HEK293 (cell line): ENCODE results near the gene ALG1.
A peak's percentile ranks its signal among the peaks of the same experiment; 100 is the strongest.

Experiments
- EGR2 ChIP-seq: fragments of 450-650 bp; formaldehyde crosslinking; IDR thresholded peaks from 2 replicates; pipeline ENCODE4 v1.5.1; 2016; ENCODE audit warnings: low read depth, missing biosample characterization, missing genetic modification characterization
- GFI1B ChIP-seq: fragments of 450-650 bp; formaldehyde crosslinking; IDR thresholded peaks from 2 replicates; pipeline ENCODE4 v1.5.1; 2016; ENCODE audit warnings: missing biosample characterization, missing genetic modification characterization
- GLI2 ChIP-seq: fragments of 450-650 bp; formaldehyde crosslinking; IDR thresholded peaks from 2 replicates; pipeline ENCODE4; 2017; ENCODE audit warnings: missing biosample characterization, missing genetic modification characterization, low read depth, borderline replicate concordance
- HOXA7 ChIP-seq: sonication (generic); formaldehyde crosslinking; IDR thresholded peaks from 2 replicates; pipeline ENCODE4 v1.8.1; 2022; ENCODE audit warnings: missing genetic modification reagents, borderline replicate concordance
- KLF10 ChIP-seq: fragments of 450-650 bp; IDR thresholded peaks from 2 replicates; pipeline ENCODE4 v1.5.1; 2018; ENCODE audit warnings: missing biosample characterization, mild to moderate bottlenecking, missing genetic modification characterization
- KLF17 ChIP-seq: fragments of 450-650 bp; formaldehyde crosslinking; IDR thresholded peaks from 2 replicates; pipeline ENCODE4 v1.5.1; 2016; ENCODE audit warnings: missing biosample characterization, missing genetic modification characterization
- OSR2 ChIP-seq: fragments of 450-650 bp; formaldehyde crosslinking; IDR thresholded peaks from 2 replicates; pipeline ENCODE4 v1.5.1; 2016; ENCODE audit warnings: missing biosample characterization, missing genetic modification characterization
- PRDM1 ChIP-seq: fragments of 450-650 bp; formaldehyde crosslinking; IDR thresholded peaks from 2 replicates; pipeline ENCODE4; 2016; ENCODE audit warnings: missing biosample characterization, missing genetic modification characterization
- YY2 ChIP-seq: fragments of 450-650 bp; formaldehyde crosslinking; IDR thresholded peaks from 2 replicates; pipeline ENCODE4 v1.5.1; 2016; ENCODE audit warnings: missing biosample characterization, missing genetic modification characterization
- ZBTB1 ChIP-seq: fragments of 450-650 bp; formaldehyde crosslinking; IDR thresholded peaks from 2 replicates; pipeline ENCODE4 v1.5.1; 2016; ENCODE audit warnings: missing biosample characterization, missing genetic modification characterization
- ZBTB11 ChIP-seq: fragments of 450-650 bp; formaldehyde crosslinking; conservative IDR thresholded peaks from 2 replicates; pipeline ENCODE4 v1.5.1; 2016; ENCODE audit warnings: low read depth, missing biosample characterization, missing genetic modification characterization
- ZBTB17 ChIP-seq: fragments of 450-650 bp; formaldehyde crosslinking; IDR thresholded peaks from 2 replicates; pipeline ENCODE4 v1.5.1; 2016; ENCODE audit warnings: missing biosample characterization, missing genetic modification characterization
- ZEB2 ChIP-seq: fragments of 450-650 bp; formaldehyde crosslinking; IDR thresholded peaks from 2 replicates; pipeline ENCODE4 v1.5.1; 2016; ENCODE audit warnings: missing biosample characterization, missing genetic modification characterization
- ZNF121 ChIP-seq: fragments of 450-650 bp; formaldehyde crosslinking; IDR thresholded peaks from 2 replicates; pipeline ENCODE4 v1.5.1; 2016; ENCODE audit warnings: missing biosample characterization, missing genetic modification characterization
- ZNF157 ChIP-seq: fragments of 450-650 bp; formaldehyde crosslinking; IDR thresholded peaks from 2 replicates; pipeline ENCODE4 v1.5.1; 2016; ENCODE audit warnings: missing biosample characterization, missing genetic modification characterization
- ZNF169 ChIP-seq: fragments of 450-650 bp; formaldehyde crosslinking; IDR thresholded peaks from 2 replicates; pipeline ENCODE4 v1.5.1; 2016; ENCODE audit warnings: missing biosample characterization, missing genetic modification characterization
- ZNF202 ChIP-seq: fragments of 450-650 bp; formaldehyde crosslinking; IDR thresholded peaks from 2 replicates; pipeline ENCODE4 v1.5.1; 2016; ENCODE audit warnings: missing biosample characterization, missing genetic modification characterization, borderline replicate concordance
- ZNF26 ChIP-seq: fragments of 450-650 bp; formaldehyde crosslinking; IDR thresholded peaks from 2 replicates; pipeline ENCODE4 v1.5.1; 2016; ENCODE audit warnings: missing biosample characterization, missing genetic modification characterization
- ZNF266 ChIP-seq: fragments of 450-650 bp; formaldehyde crosslinking; IDR thresholded peaks from 2 replicates; pipeline ENCODE4 v1.5.1; 2016; ENCODE audit warnings: missing biosample characterization, missing genetic modification characterization, low read depth
- ZNF280C ChIP-seq: fragments of 450-650 bp; formaldehyde crosslinking; IDR thresholded peaks from 2 replicates; pipeline ENCODE4 v1.5.1; 2016; ENCODE audit warnings: missing biosample characterization, missing genetic modification characterization
- ZNF37A ChIP-seq: fragments of 450-650 bp; IDR thresholded peaks from 2 replicates; pipeline ENCODE4 v1.5.1; 2018; ENCODE audit warnings: missing biosample characterization, missing genetic modification characterization
- ZNF433 ChIP-seq: fragments of 450-650 bp; formaldehyde crosslinking; IDR thresholded peaks from 2 replicates; pipeline ENCODE4 v1.5.1; 2016; ENCODE audit warnings: missing biosample characterization, missing genetic modification characterization, low read depth
- ZNF510 ChIP-seq: fragments of 450-650 bp; formaldehyde crosslinking; IDR thresholded peaks from 2 replicates; pipeline ENCODE4 v1.5.1; 2018; ENCODE audit warnings: mild to moderate bottlenecking, missing genetic modification characterization, missing biosample characterization; ENCODE audit not compliant: insufficient replicate concordance
- ZNF624 ChIP-seq: fragments of 450-650 bp; formaldehyde crosslinking; IDR thresholded peaks from 2 replicates; pipeline ENCODE4 v1.5.1; 2017; ENCODE audit warnings: missing biosample characterization, missing genetic modification characterization
- ZNF654 ChIP-seq: fragments of 450-650 bp; formaldehyde crosslinking; IDR thresholded peaks from 2 replicates; pipeline ENCODE4 v1.5.1; 2016; ENCODE audit warnings: low read depth, missing biosample characterization, missing genetic modification characterization
- ZNF704 ChIP-seq: fragments of 450-650 bp; formaldehyde crosslinking; IDR thresholded peaks from 2 replicates; pipeline ENCODE4 v1.5.1; 2016; ENCODE audit warnings: missing biosample characterization, missing genetic modification characterization
- ZNF785 ChIP-seq: fragments of 450-650 bp; formaldehyde crosslinking; IDR thresholded peaks from 2 replicates; pipeline ENCODE4 v1.5.1; 2016; ENCODE audit warnings: missing biosample characterization, missing genetic modification characterization
- ZNF830 ChIP-seq: fragments of 450-650 bp; IDR thresholded peaks from 2 replicates; pipeline ENCODE4 v1.5.0; 2018; ENCODE audit warnings: missing biosample characterization, missing genetic modification characterization, low read depth, mild to moderate bottlenecking, moderate library complexity
- ZNF837 ChIP-seq: fragments of 450-650 bp; formaldehyde crosslinking; IDR thresholded peaks from 2 replicates; pipeline ENCODE4 v1.5.1; 2016; ENCODE audit warnings: missing biosample characterization, missing genetic modification characterization
- ZSCAN16 ChIP-seq: fragments of 450-650 bp; formaldehyde crosslinking; IDR thresholded peaks from 2 replicates; pipeline ENCODE4 v1.5.1; 2016; ENCODE audit warnings: missing biosample characterization, missing genetic modification characterization
- ZSCAN4 ChIP-seq: fragments of 450-650 bp; formaldehyde crosslinking; IDR thresholded peaks from 2 replicates; pipeline ENCODE4 v1.5.1; 2017; ENCODE audit warnings: missing biosample characterization, missing genetic modification characterization

The ALG1 gene

GRCh38 chr16:5071681-5072333 lies at the start of gene ALG1 (continued):
- TF ChIP-seq EGR2 (tag by site-specific recombination), result peak; percentile 75
- TF ChIP-seq ZSCAN4 (tag by site-specific recombination), result no peak
- no peak for TF ChIP-seq ZNF624
- TF ChIP-seq ZBTB17 (tag by site-specific recombination), result peak; percentile 93
- 0 out of 2 replicates have a peak, but pooled peaks have one; percentile 37 for TF ChIP-seq ZNF169 (tag by site-specific recombination)
- no peak for TF ChIP-seq ZNF510
- TF ChIP-seq ZEB2 (tag by site-specific recombination), result peak; percentile 44; the same call in 1 of the 2 replicates
- TF ChIP-seq ZNF837 (tag by site-specific recombination), result no peak
- no peak for TF ChIP-seq ZNF704 (tag by site-specific recombination)
- no peak for TF ChIP-seq HOXA7 (CRISPR knock-in tag)
- no peak for TF ChIP-seq GFI1B (tag by site-specific recombination)
- no peak for TF ChIP-seq PRDM1 (tag by site-specific recombination)
- TF ChIP-seq ZNF785 (tag by site-specific recombination), result no peak
- no peak for TF ChIP-seq ZNF157 (tag by site-specific recombination)
- no peak for TF ChIP-seq ZNF433 (tag by site-specific recombination)
- TF ChIP-seq KLF17 (tag by site-specific recombination), result peak; percentile 89
- peak; percentile 95 for TF ChIP-seq YY2 (tag by site-specific recombination)
- no peak for TF ChIP-seq ZNF280C (tag by site-specific recombination)
- no peak for TF ChIP-seq ZNF121
- TF ChIP-seq ZNF37A, result no peak
- peak; percentile 22; the same call in 1 of the 2 replicates for TF ChIP-seq ZBTB11 (tag by site-specific recombination)
- no peak for TF ChIP-seq ZNF654 (tag by site-specific recombination)
- TF ChIP-seq GLI2 (tag by site-specific recombination), result no peak
- no peak for TF ChIP-seq ZBTB1 (tag by site-specific recombination)
- no peak for TF ChIP-seq ZNF26 (tag by site-specific recombination)
- no peak for TF ChIP-seq ZSCAN16
- TF ChIP-seq OSR2 (tag by site-specific recombination), result no peak
- TF ChIP-seq ZNF266, result no peak
- TF ChIP-seq KLF10 (tag by site-specific recombination), result no peak
- no peak for TF ChIP-seq ZNF202 (tag by site-specific recombination)
- TF ChIP-seq ZNF830, result no peak
